Naive thymus-derived CD4-positive, alpha-beta T cell (primary cell): Measurements from ENCODE around the gene CREB3L1. TPM values are rescaled to one million over a fixed set of nuclear protein-coding genes. Genes with fewer than 3 reads are reported as not detected.

Source experiments
- ATAC-seq: fragments of 150-1000 bp; cut with Tn5 transposase; 2 replicates; pipeline ENCODE4 v1.10.0; 2021; ENCODE audit warnings: mild to moderate bottlenecking, moderate library complexity
- CTCF ChIA-PET: fragments of 350-600 bp; sonication (Branson Sonifier 250); formaldehyde crosslinking; loops from one replicate; lab custom pipeline; 2021; ENCODE audit warnings: antibody characterized with exemption; lab: Charles Lee
- POLR2A ChIA-PET: fragments of 350-600 bp; sonication (Branson Sonifier 250); formaldehyde crosslinking; loops from one replicate; lab custom pipeline; 2021; ENCODE audit warnings: antibody characterized with exemption, inconsistent platforms; lab: Charles Lee
- DNase-seq, 9 donors: peaks; one replicate each; pipeline versions ENCODE4 v3.0.0 to v3.0.0-alpha.2; 2020 to 2022; ENCODE audit warnings: mixed read lengths in 1 of 9
- H3K27ac ChIP-seq: one replicate; pipeline ENCODE4 v1.7.0; 2013; ENCODE audit warnings: mild to moderate bottlenecking, low read depth, low read length, moderate library complexity
- H3K27me3 ChIP-seq, 2 donors: one replicate each; pipeline ENCODE4 v1.7.0; 2013; ENCODE audit warnings: low read length in 2 of 2, mild to moderate bottlenecking in 2 of 2, moderate library complexity in 2 of 2; ENCODE audit not compliant: control insufficient read depth in 2 of 2, insufficient read depth in 2 of 2
- H3K36me3 ChIP-seq, 3 experiments: 1 replicate in 2 of 3; 2 replicates in 1 of 3; pipeline ENCODE4 v1.7.0; 2013; ENCODE audit warnings: low read length in 3 of 3, mild to moderate bottlenecking in 3 of 3, moderate library complexity in 1 of 3; ENCODE audit not compliant: insufficient read depth in 3 of 3, control insufficient read depth in 2 of 3
- H3K4me1 ChIP-seq, 2 donors: one replicate each; pipeline ENCODE4 v1.7.0; 2013; ENCODE audit warnings: low read length in 2 of 2, mild to moderate bottlenecking in 2 of 2, moderate library complexity in 1 of 2; ENCODE audit not compliant: control insufficient read depth in 2 of 2, insufficient read depth in 2 of 2
- H3K4me3 ChIP-seq: 2 replicates; pipeline ENCODE4 v1.7.0; 2013; ENCODE audit warnings: mild to moderate bottlenecking, low read length
- H3K9me3 ChIP-seq, 3 experiments: 1 replicate in 2 of 3; 2 replicates in 1 of 3; pipeline ENCODE4 v1.7.0; 2013; ENCODE audit warnings: low read length in 3 of 3; ENCODE audit not compliant: control insufficient read depth in 2 of 3
- H3K27ac Mint-ChIP-seq, 9 donors: one replicate each; pipeline ENCODE4 v1.8.0; 2020 to 2022; ENCODE audit warnings: mixed read lengths in 9 of 9, mild to moderate bottlenecking in 8 of 9, moderate library complexity in 5 of 9, inconsistent platforms in 2 of 9
- H3K27me3 Mint-ChIP-seq, 5 donors: one replicate each; pipeline ENCODE4 v1.8.0; 2021 to 2022; ENCODE audit warnings: mixed read lengths in 5 of 5, mild to moderate bottlenecking in 1 of 5
- H3K36me3 Mint-ChIP-seq, 5 donors: one replicate each; pipeline ENCODE4 v1.8.0; 2020 to 2022; ENCODE audit warnings: mixed read lengths in 5 of 5, mild to moderate bottlenecking in 3 of 5, inconsistent platforms in 1 of 5
- H3K4me1 Mint-ChIP-seq, 7 donors: one replicate each; pipeline ENCODE4 v1.8.0; 2020 to 2022; ENCODE audit warnings: mixed read lengths in 7 of 7, mild to moderate bottlenecking in 3 of 7, inconsistent platforms in 1 of 7
- H3K4me3 Mint-ChIP-seq, 10 donors: one replicate each; pipeline ENCODE4 v1.8.0; 2020 to 2022; ENCODE audit warnings: mild to moderate bottlenecking in 10 of 10, mixed read lengths in 10 of 10, moderate library complexity in 6 of 10, inconsistent platforms in 2 of 10
- H3K9me3 Mint-ChIP-seq, 11 donors: one replicate each; pipeline ENCODE4 v1.8.0; 2020 to 2022; ENCODE audit warnings: mixed read lengths in 11 of 11, mild to moderate bottlenecking in 4 of 11, inconsistent platforms in 1 of 11, moderate library complexity in 1 of 11
- intact Hi-C, 2 donors: fragments of 100-400 bp; cut with micrococcal nuclease; formaldehyde crosslinking; loops; one replicate each; pipeline ENCODE4 v1.15.1; 2023
- polyA plus RNA-seq, 2 donors: library from polyadenylated mRNA; unstranded; fragments of 300-500 nt; fragmentation: Illumina TruSeq; gene quantifications; one replicate each; pipeline ENCODE4 v1.2.3, GENCODE V29; 2021
- total RNA-seq, 6 experiments: library from RNA in 5 of 6; stranded (reverse) in 5 of 6; gene quantifications; 1 replicate in 5 of 6; 2 replicates in 1 of 6; pipeline ENCODE4 v1.2.3 and lab custom pipeline; 2021 to 2026

Gene CREB3L1
- total and polyA plus RNA-seq, 7 experiments from 2014 or later = not detected

DNA sequence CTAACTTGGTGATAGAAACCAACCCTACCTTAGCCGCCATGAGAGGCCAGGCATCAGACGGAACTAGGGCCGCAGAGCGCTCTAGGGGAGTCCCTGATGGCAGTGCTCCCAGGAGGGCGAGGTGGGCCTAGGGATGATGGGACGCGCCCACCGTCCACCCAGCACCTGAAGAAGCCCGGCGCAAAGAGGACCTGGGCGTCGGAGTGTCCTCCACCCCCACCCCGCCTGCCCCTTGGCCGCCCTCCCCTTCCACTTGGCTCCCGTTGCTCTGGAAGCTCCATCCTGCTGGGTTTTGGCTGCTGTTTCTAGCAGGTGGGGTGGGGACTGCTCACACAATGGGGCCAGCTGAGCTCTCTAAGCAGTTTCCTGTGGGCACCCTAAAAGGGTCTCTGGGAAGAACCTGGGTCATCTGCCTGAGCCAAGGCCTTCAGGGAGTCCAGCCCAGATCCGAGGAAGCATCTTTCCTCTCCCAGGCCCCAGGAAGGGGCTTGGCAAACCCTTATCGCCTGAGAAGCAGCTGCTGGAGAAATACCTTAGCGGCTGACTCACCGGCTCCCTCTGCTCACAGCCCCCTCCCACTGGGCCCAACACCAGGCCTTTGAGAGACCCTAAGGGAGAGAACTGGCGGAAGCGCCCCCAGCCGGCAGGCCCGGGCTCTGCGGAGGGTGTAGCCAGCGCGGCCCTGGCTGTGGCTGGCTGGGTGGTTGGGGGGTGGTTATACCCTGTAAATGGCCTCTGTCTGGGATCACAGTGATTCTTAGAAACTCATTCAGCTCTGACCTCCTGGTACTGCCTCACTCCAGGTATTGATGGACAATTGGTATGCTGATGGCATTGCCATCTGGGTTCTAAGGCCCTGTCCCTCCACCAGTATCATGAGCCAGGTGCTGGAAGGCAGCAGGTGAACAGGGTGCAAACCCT, 19.3 kb downstream of the CREB3L1 start:
- peak overlapping the region in 9 of 10 donors; percentile 86 to 92 (median 87) for H3K4me3 Mint-ChIP-seq
- Histone ChIP-seq H3K36me3 (no peaks in the 10 kb centered on the region), H3K4me3 (no peak overlapping the region), H3K4me1 (peaks cover 5 to 7% of the 10 kb centered on the region in 2 donors), H3K27me3 (peaks cover 5 to 6% of the 10 kb centered on the region in 2 donors), H3K27ac (no peak overlapping the region), H3K9me3 (no peaks in the 10 kb centered on the region)
- DNase-seq (no peak), ATAC-seq (no peak)
- peaks cover 0 to 35% (median 5%) of the 10 kb centered on the region in 5 donors for H3K27me3 Mint-ChIP-seq
- H3K4me1 Mint-ChIP-seq = peaks cover 0 to 15% (median 7%) of the 10 kb centered on the region in 7 donors
- POLR2A ChIA-PET = interaction anchor here (0.7 to 1.8 kb wide), 5 partner anchors 12 to 53 kb away, joined by 3 to 6 read pairs (median 3); no protein-coding TSS in a partner anchor
- CTCF ChIA-PET = interaction anchor here (0.6 to 2.0 kb wide), 5 partner anchors 12 to 649 kb away, joined by 3 to 11 read pairs (median 4); no protein-coding TSS in a partner anchor
- peaks cover 0 to 1% (median 0%) of the 10 kb centered on the region in 11 donors for H3K9me3 Mint-ChIP-seq
- H3K36me3 Mint-ChIP-seq = no peaks in the 10 kb centered on the region
- no peak overlapping the region for H3K27ac Mint-ChIP-seq
- intact Hi-C loops = no loop called here

DNA sequence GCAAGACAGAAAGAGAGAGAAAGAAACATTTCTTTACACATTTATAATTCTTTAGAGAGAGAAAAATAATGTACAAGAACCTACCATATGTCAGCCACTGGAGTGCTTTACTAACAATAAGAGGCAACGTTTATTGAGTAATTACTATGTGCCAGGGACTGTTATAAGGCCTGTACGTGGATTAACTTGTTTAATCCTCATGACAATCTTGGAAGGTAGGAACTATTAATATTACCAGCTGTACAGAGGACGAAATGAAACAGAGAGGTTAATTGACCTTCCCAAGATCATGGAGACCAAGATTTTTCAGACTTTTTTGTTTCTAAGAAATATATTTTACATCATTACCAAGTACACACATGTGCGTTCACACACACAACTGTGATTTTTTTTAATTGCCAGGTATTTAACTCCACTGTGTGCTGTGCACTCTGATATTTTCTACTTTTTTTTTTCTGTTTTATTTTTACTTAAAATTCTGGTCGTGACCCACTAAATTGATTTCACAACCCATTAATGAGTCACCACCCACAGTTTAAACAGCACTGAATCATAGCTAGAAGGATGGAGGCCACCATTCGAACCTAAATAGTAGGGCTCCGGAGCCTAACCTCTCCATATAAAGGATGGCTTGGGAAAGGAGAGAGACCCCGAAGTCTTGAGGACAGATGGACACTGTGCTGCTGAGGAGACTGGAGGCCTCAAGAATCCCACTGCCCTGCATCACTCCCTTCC, 21.4 kb downstream of the CREB3L1 start:
- Mint-ChIP-seq H3K4me1 (peaks cover 0 to 15% (median 7%) of the 10 kb centered on the region in 7 donors), H3K27ac (no peak overlapping the region), H3K36me3 (no peaks in the 10 kb centered on the region), H3K27me3 (peaks cover 0 to 30% (median 4%) of the 10 kb centered on the region in 5 donors), H3K9me3 (peaks cover 0 to 1% (median 0%) of the 10 kb centered on the region in 11 donors), H3K4me3 (no peak overlapping the region)
- intact Hi-C loops = no loop called here
- Histone ChIP-seq H3K4me3 (no peak overlapping the region), H3K9me3 (no peaks in the 10 kb centered on the region), H3K27me3 (peaks cover 5 to 6% of the 10 kb centered on the region in 2 donors), H3K36me3 (no peaks in the 10 kb centered on the region), H3K4me1 (peaks cover 5 to 7% of the 10 kb centered on the region in 2 donors), H3K27ac (no peak overlapping the region)
- DNase-seq (no peak), ATAC-seq (no peak)
- ChIA-PET CTCF (interaction anchor here (0.6 to 1.8 kb wide), 4 partner anchors 10 to 76 kb away, joined by 3 to 5 read pairs (median 4); no protein-coding TSS in a partner anchor), POLR2A (no interaction called here)

- Mint-ChIP-seq H3K27me3 (peaks cover 0 to 28% (median 4%) of the 10 kb centered on the region in 5 donors), H3K27ac (no peak overlapping the region), H3K4me1 (peaks cover 0 to 15% (median 7%) of the 10 kb centered on the region in 7 donors), H3K9me3 (peaks cover 0 to 1% (median 0%) of the 10 kb centered on the region in 11 donors), H3K4me3 (no peak overlapping the region), H3K36me3 (no peaks in the 10 kb centered on the region)
- Histone ChIP-seq H3K4me3 (no peak overlapping the region), H3K27ac (no peak overlapping the region), H3K36me3 (no peaks in the 10 kb centered on the region), H3K9me3 (no peaks in the 10 kb centered on the region), H3K4me1 (peaks cover 5 to 7% of the 10 kb centered on the region in 2 donors), H3K27me3 (peaks cover 5 to 6% of the 10 kb centered on the region in 2 donors)
- DNase-seq (no peak), ATAC-seq (no peak)
- intact Hi-C loops = no loop called here
- ChIA-PET CTCF (interaction anchor here (0.6 to 1.4 kb wide), 2 partner anchors 10 to 77 kb away, joined by 3 to 4 read pairs; no protein-coding TSS in a partner anchor), POLR2A (interaction anchor here (0.9 kb wide), 1 partner anchor 31 kb away, joined by 3 read pairs; no protein-coding TSS in a partner anchor)
Observed at GRCh38 chr11:46299451-46299961, 22.0 kb downstream of the CREB3L1 start.

GRCh38 chr11:46300270-46300669, 22.8 kb downstream of the CREB3L1 start:
- H3K27me3 Mint-ChIP-seq = peaks cover 0 to 24% (median 4%) of the 10 kb centered on the region in 5 donors
- H3K4me1 Mint-ChIP-seq = peaks cover 2 to 13% (median 9%) of the 10 kb centered on the region in 7 donors
- no peaks in the 10 kb centered on the region for H3K9me3 ChIP-seq
- no peak overlapping the region for H3K4me3 Mint-ChIP-seq
- intact Hi-C loops = loop anchor here in 1 of 2 donors (10.0 kb wide), 1 partner anchor 175 kb away; the partner anchor contains the start of gene PHF21A
- no peak overlapping the region for H3K4me3 ChIP-seq
- no peak overlapping the region for H3K27ac Mint-ChIP-seq
- peaks cover 5 to 6% of the 10 kb centered on the region in 2 donors for H3K27me3 ChIP-seq
- no peak overlapping the region for H3K27ac ChIP-seq
- H3K36me3 ChIP-seq = no peaks in the 10 kb centered on the region
- CTCF ChIA-PET = interaction anchor here (0.6 to 1.4 kb wide), 4 partner anchors 9 to 44 kb away, joined by 3 to 6 read pairs (median 4); no protein-coding TSS in a partner anchor
- ATAC-seq = no peak
- DNase-seq = no peak
- H3K9me3 Mint-ChIP-seq = peaks cover 0 to 1% (median 0%) of the 10 kb centered on the region in 11 donors
- H3K36me3 Mint-ChIP-seq = no peaks in the 10 kb centered on the region
- POLR2A ChIA-PET = interaction anchor here (0.9 kb wide), 1 partner anchor 30 kb away, joined by 3 read pairs; no protein-coding TSS in a partner anchor
- H3K4me1 ChIP-seq = peaks cover 5 to 7% of the 10 kb centered on the region in 2 donors

- peaks cover 2 to 7% (median 4%) of the 10 kb centered on the region in 7 donors for H3K4me1 Mint-ChIP-seq
- H3K27ac ChIP-seq = no peak overlapping the region
- H3K27me3 Mint-ChIP-seq = peaks cover 0 to 7% (median 4%) of the 10 kb centered on the region in 5 donors
- H3K27me3 ChIP-seq = peaks cover 0 to under 1% of the 10 kb centered on the region in 2 donors
- CTCF ChIA-PET = no interaction called here
- H3K36me3 Mint-ChIP-seq = no peaks in the 10 kb centered on the region
- H3K4me3 Mint-ChIP-seq = no peak overlapping the region
- peak; percentile 43 for ATAC-seq
- H3K9me3 ChIP-seq = no peaks in the 10 kb centered on the region
- H3K9me3 Mint-ChIP-seq = peaks cover 0 to 1% (median 0%) of the 10 kb centered on the region in 11 donors
- intact Hi-C loops = loop anchor here in 1 of 2 donors (10.0 kb wide), 1 partner anchor 178 kb away; the partner anchor contains the start of gene PHF21A
- POLR2A ChIA-PET = no interaction called here
- no peak overlapping the region for H3K27ac Mint-ChIP-seq
- no peak overlapping the region for H3K4me3 ChIP-seq
- no peaks in the 10 kb centered on the region for H3K36me3 ChIP-seq
- no peak for DNase-seq
- no peaks in the 10 kb centered on the region for H3K4me1 ChIP-seq
Observed at GRCh38 chr11:46302866-46303265, 25.4 kb downstream of the CREB3L1 start.
